HG03571 (cell line): Measurements from ENCODE around the gene IL1RAPL1.

ENCODE experiments used
- ATAC-seq: cut with Tn5 transposase; IDR thresholded peaks from one replicate; pipeline ENCODE4 v1.9.1; 2021; ENCODE audit not compliant: unreplicated experiment

IL1RAPL1 gene

GRCh38 chrX:28626515-28626914, 39.3 kb downstream of the IL1RAPL1 start:
- no peak for ATAC-seq

GRCh38 chrX:28628120-28628519, 40.9 kb downstream of the IL1RAPL1 start:
- ATAC-seq, result no peak

- no peak for ATAC-seq
Measured at GRCh38 chrX:28638775-28639174, 51.5 kb downstream of the IL1RAPL1 start.

- ATAC-seq, result no peak
Measured at GRCh38 chrX:28639451-28639850, 52.2 kb downstream of the IL1RAPL1 start.

- ATAC-seq, result no peak
Measured at GRCh38 chrX:28649541-28649940, 62.3 kb downstream of the IL1RAPL1 start.

- ATAC-seq, result no peak
Measured at GRCh38 chrX:28651186-28651585, 63.9 kb downstream of the IL1RAPL1 start.

- no peak for ATAC-seq
Measured at GRCh38 chrX:28659269-28659668, 72.0 kb downstream of the IL1RAPL1 start.

- ATAC-seq, result no peak
Measured at GRCh38 chrX:28665778-28666177, 78.5 kb downstream of the IL1RAPL1 start.

- no peak for ATAC-seq
Measured at GRCh38 chrX:28668303-28668702, 81.1 kb downstream of the IL1RAPL1 start.

GRCh38 chrX:28668957-28669356, 81.7 kb downstream of the IL1RAPL1 start:
- no peak for ATAC-seq

GRCh38 chrX:28670074-28670473, 82.8 kb downstream of the IL1RAPL1 start:
- ATAC-seq, result no peak

- ATAC-seq, result no peak
Measured at GRCh38 chrX:28675173-28675572, 87.9 kb downstream of the IL1RAPL1 start.

GRCh38 chrX:28693101-28693500, 105.9 kb downstream of the IL1RAPL1 start:
- ATAC-seq, result no peak

- ATAC-seq, result no peak
Measured at GRCh38 chrX:28697732-28698131, 110.5 kb downstream of the IL1RAPL1 start.

GRCh38 chrX:28701222-28701621, 114.0 kb downstream of the IL1RAPL1 start:
- no peak for ATAC-seq

- no peak for ATAC-seq
Measured at GRCh38 chrX:28706964-28707363, 119.7 kb downstream of the IL1RAPL1 start.

- no peak for ATAC-seq
Measured at GRCh38 chrX:28709421-28709820, 122.2 kb downstream of the IL1RAPL1 start.

GRCh38 chrX:28717864-28718263, 130.6 kb downstream of the IL1RAPL1 start:
- ATAC-seq, result no peak

GRCh38 chrX:28718450-28718849, 131.2 kb downstream of the IL1RAPL1 start:
- no peak for ATAC-seq

- no peak for ATAC-seq
Measured at GRCh38 chrX:28719620-28720019, 132.4 kb downstream of the IL1RAPL1 start.

GRCh38 chrX:28752330-28752729, 165.1 kb downstream of the IL1RAPL1 start:
- no peak for ATAC-seq

- no peak for ATAC-seq
Measured at GRCh38 chrX:28756175-28756574, 168.9 kb downstream of the IL1RAPL1 start.

GRCh38 chrX:28756647-28757046, 169.4 kb downstream of the IL1RAPL1 start:
- ATAC-seq, result no peak

- ATAC-seq, result no peak
Measured at GRCh38 chrX:28757290-28757689, 170.0 kb downstream of the IL1RAPL1 start.
